IMR-90 (cell line): ENCODE measurements around the gene RIMS4. TPM values are rescaled to one million over a fixed set of nuclear protein-coding genes. Genes with fewer than 3 reads are reported as not detected.

ENCODE experiments used
- ATAC-seq: fragments of 200-7000 bp; cut with Tn5 transposase; 2 replicates; pipeline ENCODE4 v1.9.1; 2020; ENCODE audit warnings: low read depth, mild to moderate bottlenecking, moderate library complexity
- BruUV-seq: library from RNA; stranded (reverse); fragments of 400-500 nt; replicated peaks from 2 replicates; lab custom pipeline; 2021; lab: Mats Ljungman, UMichigan
- CTCF ChIA-PET: fragments of 300-600 bp; formaldehyde crosslinking; extraction: SDS; loops from one replicate; lab custom pipeline; 2021; ENCODE audit warnings: antibody characterized with exemption; lab: Yijun Ruan, JAX
- POLR2A ChIA-PET: fragments of 300-600 bp; sonication (Branson Sonifier 250); formaldehyde crosslinking; loops from one replicate; lab custom pipeline; 2022; ENCODE audit warnings: antibody characterized with exemption; ENCODE audit not compliant: unreplicated experiment; lab: Charles Lee
- DNase-seq: peaks from one replicate; pipeline ENCODE4 v3.0.0; 2013
- H2AFZ ChIP-seq: replicated peaks from 2 replicates; pipeline ENCODE3; 2013; ENCODE audit warnings: low read length, mild to moderate bottlenecking; ENCODE audit not compliant: poor library complexity
- H2AK5ac ChIP-seq: 2 replicates; pipeline ENCODE4 v1.6.1; 2013; ENCODE audit warnings: low read depth, low read length, inconsistent platforms
- H2AK9ac ChIP-seq: replicated peaks from 2 replicates; pipeline ENCODE3; 2013; ENCODE audit warnings: mild to moderate bottlenecking, low read depth, low read length, moderate library complexity; ENCODE audit not compliant: poor library complexity
- H2BK120ac ChIP-seq: 2 replicates; pipeline ENCODE4 v1.6.1; 2013; ENCODE audit warnings: low read depth, low read length, inconsistent platforms
- H2BK15ac ChIP-seq: 3 replicates; pipeline ENCODE4 v1.6.1; 2013; ENCODE audit warnings: low read depth, low read length, inconsistent platforms
- H2BK20ac ChIP-seq: 2 replicates; pipeline ENCODE4 v1.6.1; 2013; ENCODE audit warnings: low read depth, mild to moderate bottlenecking, inconsistent platforms, low read length, moderate library complexity
- H2BK5ac ChIP-seq: 2 replicates; pipeline ENCODE4 v1.6.1; 2013; ENCODE audit warnings: mild to moderate bottlenecking, low read depth, low read length, inconsistent platforms; ENCODE audit not compliant: poor library complexity, severe bottlenecking
- H3K14ac ChIP-seq: replicated peaks from 2 replicates; pipeline ENCODE4 v1.6.1; 2013; ENCODE audit warnings: low read depth, low read length, inconsistent platforms
- H3K18ac ChIP-seq: 2 replicates; pipeline ENCODE4 v1.6.1; 2013; ENCODE audit warnings: low read depth, low read length, control low read depth
- H3K23ac ChIP-seq: 2 replicates; pipeline ENCODE4 v1.6.1; 2013; ENCODE audit warnings: low read depth, low read length, inconsistent platforms
- H3K27ac ChIP-seq: 2 replicates; pipeline ENCODE4 v1.5.1; 2013; ENCODE audit warnings: mild to moderate bottlenecking, control low read depth, low read length; ENCODE audit not compliant: insufficient read depth
- H3K27me3 ChIP-seq: 2 replicates; pipeline ENCODE4 v1.6.1; 2013; ENCODE audit warnings: low read length; ENCODE audit not compliant: control insufficient read depth, insufficient read depth
- H3K36me3 ChIP-seq: 2 replicates; pipeline ENCODE4 v1.6.1; 2013; ENCODE audit warnings: low read length, mixed read lengths; ENCODE audit not compliant: control insufficient read depth, insufficient read depth
- H3K4ac ChIP-seq: 2 replicates; pipeline ENCODE4 v1.6.1; 2013; ENCODE audit warnings: low read depth, low read length, inconsistent platforms
- H3K4me1 ChIP-seq: 2 replicates; pipeline ENCODE4 v1.6.1; 2013; ENCODE audit warnings: low read length, mixed read lengths; ENCODE audit not compliant: control insufficient read depth, insufficient read depth
- H3K4me2 ChIP-seq: 2 replicates; pipeline ENCODE4 v1.6.1; 2013; ENCODE audit warnings: low read depth, mild to moderate bottlenecking, control low read depth, low read length, moderate library complexity
- H3K4me3 ChIP-seq: 2 replicates; pipeline ENCODE4 v1.5.1; 2013; ENCODE audit warnings: low read depth, mild to moderate bottlenecking, control low read depth, low read length, moderate library complexity; ENCODE audit not compliant: insufficient read depth
- H3K56ac ChIP-seq: 2 replicates; pipeline ENCODE4 v1.6.1; 2013; ENCODE audit warnings: low read length, inconsistent platforms; ENCODE audit not compliant: insufficient read depth; ENCODE audit errors: extremely low read depth
- H3K79me1 ChIP-seq, 2 experiments: 2 replicates each; pipeline ENCODE4 v1.6.1; 2013; ENCODE audit warnings: low read length in 2 of 2, inconsistent platforms in 1 of 2, low read depth in 1 of 2
- H3K9ac ChIP-seq: 2 replicates; pipeline ENCODE4 v1.6.1; 2013; ENCODE audit warnings: low read depth, low read length, control low read depth
- H3K9me1 ChIP-seq: 2 replicates; pipeline ENCODE4 v1.6.1; 2013; ENCODE audit warnings: low read length, inconsistent platforms; ENCODE audit not compliant: insufficient read depth
- H3K9me3 ChIP-seq: 2 replicates; pipeline ENCODE4 v1.6.1; 2013; ENCODE audit warnings: low read length; ENCODE audit not compliant: control insufficient read depth, insufficient read depth
- H4K20me1 ChIP-seq: 2 replicates; pipeline ENCODE4 v1.6.1; 2013; ENCODE audit warnings: low read length, inconsistent platforms; ENCODE audit not compliant: insufficient read depth
- H4K5ac ChIP-seq: 2 replicates; pipeline ENCODE4 v1.6.1; 2013; ENCODE audit warnings: mild to moderate bottlenecking, low read depth, low read length, control low read depth
- H4K8ac ChIP-seq, 2 experiments: 2 replicates each; pipeline ENCODE4 v1.6.1; 2013; ENCODE audit warnings: low read depth in 2 of 2, low read length in 2 of 2, control low read depth in 1 of 2, inconsistent platforms in 1 of 2
- H4K91ac ChIP-seq: 2 replicates; pipeline ENCODE4 v1.6.1; 2013; ENCODE audit warnings: low read depth, low read length, inconsistent platforms; ENCODE audit not compliant: insufficient read depth
- MAFK ChIP-seq: IDR thresholded peaks from 2 replicates; pipeline ENCODE4 v1.6.1; 2012; ENCODE audit warnings: low read depth, low read length, improper control_type of control experiment
- MAZ ChIP-seq: IDR thresholded peaks from 2 replicates; pipeline ENCODE4 v1.6.1; 2012; ENCODE audit warnings: low read depth, mild to moderate bottlenecking, low read length, improper control_type of control experiment, moderate library complexity, borderline replicate concordance
- MXI1 ChIP-seq: IDR thresholded peaks from 2 replicates; pipeline ENCODE4 v1.6.1; 2012; ENCODE audit warnings: low read depth, mild to moderate bottlenecking, low read length, moderate library complexity, borderline replicate concordance
- RAD21 ChIP-seq: IDR thresholded peaks from 2 replicates; pipeline ENCODE4 v1.6.1; 2012; ENCODE audit warnings: low read length, improper control_type of control experiment
- WGBS, 2 experiments: methylation state at CpG; one replicate each; pipeline versions ENCODE4 v1.1.5 to v1.1.7; 2013; ENCODE audit warnings: missing lambda C conversion rate in 2 of 2; ENCODE audit not compliant: insufficient read length in 1 of 2; ENCODE audit errors: extremely low coverage in 2 of 2; 5-methylcytosine and 5-hydroxymethylcytosine counted together
- dilution Hi-C: fragments of 300-500 bp; cut with HindIII; formaldehyde crosslinking; loops from one replicate; pipeline ENCODE4 v1.14.3; 2018; ENCODE audit warnings: low sequenced_read_pairs; ENCODE audit not compliant: unreplicated experiment
- in situ Hi-C: fragments of 300-500 bp; cut with MboI; formaldehyde crosslinking; loops from 3 replicates; pipeline ENCODE4 v1.14.3; 2019; ENCODE audit warnings: low sequenced_read_pairs, inconsistent platforms, mixed read lengths
- intact Hi-C: fragments of 100-400 bp; cut with micrococcal nuclease; formaldehyde crosslinking; loops from 2 replicates; pipeline ENCODE4 v1.10.0; 2022
- polyA plus RNA-seq, 3 experiments: library from polyadenylated mRNA; depleted of rRNA; stranded (reverse); fragments of >200 nt; gene quantifications; 2 replicates each; pipeline ENCODE4 v1.2.3, GENCODE V29; 2012; ENCODE audit warnings: low replicate concordance in 1 of 3
- total RNA-seq: library from RNA; depleted of rRNA; stranded (reverse); fragments of >200 nt; gene quantifications from 2 replicates; pipeline ENCODE4 v1.2.3, GENCODE V29; 2012

RIMS4 gene
- total and polyA plus RNA-seq, 2 of the 4 experiments (the other 2 are of a cell fraction), result not detected

GRCh38 chr20:44722990-44723389, 87.4 kb downstream of the RIMS4 start:
- H3K18ac ChIP-seq, result no peak overlapping the region
- no peak overlapping the region for H2BK20ac ChIP-seq
- H3K4me1 ChIP-seq, result peaks cover 5% of the 10 kb centered on the region; the same call in 1 of the 2 replicates
- dilution Hi-C loops, result no loop called here
- no peak overlapping the region for H3K23ac ChIP-seq
- intact Hi-C loops, result no loop called here
- no peaks in the 10 kb centered on the region for H3K79me1 ChIP-seq
- WGBS, 2 experiments, result no CpG with 5 or more reads among the region's 2 CpGs
- 0 out of 2 replicates have a peak overlapping the region, but pooled peaks have one; percentile 14 for H4K91ac ChIP-seq
- no peak overlapping the region for H2BK5ac ChIP-seq
- no peak overlapping the region; the same call in 1 of the 2 replicates for H2BK120ac ChIP-seq
- TF ChIP-seq RAD21 (no peak), MAZ (no peak), MXI1 (no peak), MAFK (no peak)
- H3K27me3 ChIP-seq, result no peaks in the 10 kb centered on the region; the same call in 1 of the 2 replicates
- no peaks in the 10 kb centered on the region for H3K36me3 ChIP-seq
- H3K56ac ChIP-seq, result no peak overlapping the region
- ATAC-seq (no peak), DNase-seq (no peak)
- no peaks in the 10 kb centered on the region; the same call in 1 of the 2 replicates for H4K20me1 ChIP-seq
- no peak overlapping the region; the same call in 1 of the 2 replicates for H4K5ac ChIP-seq
- no peak overlapping the region for H3K4ac ChIP-seq
- no peak overlapping the region for H4K8ac ChIP-seq
- H3K9me3 ChIP-seq, result no peaks in the 10 kb centered on the region
- no peak overlapping the region for H2AK9ac ChIP-seq
- CTCF ChIA-PET, result interaction anchor here (0.6 kb wide), 1 partner anchor 1092 kb away, joined by 4 read pairs; no protein-coding TSS in a partner anchor
- no peak overlapping the region for H3K9ac ChIP-seq
- no peak overlapping the region for H3K14ac ChIP-seq
- H2AK5ac ChIP-seq, result no peak overlapping the region
- no peak overlapping the region for H2BK15ac ChIP-seq
- peaks cover 5% of the 10 kb centered on the region; the same call in 1 of the 2 replicates for H3K9me1 ChIP-seq
- no peak overlapping the region for H3K4me2 ChIP-seq
- POLR2A ChIA-PET, result no interaction called here
- no peak overlapping the region for H3K4me3 ChIP-seq
- in situ Hi-C loops, result no loop called here
- BruUV-seq, result no TSS peak
- H2AFZ ChIP-seq, result no peak overlapping the region
- H3K27ac ChIP-seq, result no peak overlapping the region
